Measurements from ENCODE around the gene RALGAPA2.

DNA sequence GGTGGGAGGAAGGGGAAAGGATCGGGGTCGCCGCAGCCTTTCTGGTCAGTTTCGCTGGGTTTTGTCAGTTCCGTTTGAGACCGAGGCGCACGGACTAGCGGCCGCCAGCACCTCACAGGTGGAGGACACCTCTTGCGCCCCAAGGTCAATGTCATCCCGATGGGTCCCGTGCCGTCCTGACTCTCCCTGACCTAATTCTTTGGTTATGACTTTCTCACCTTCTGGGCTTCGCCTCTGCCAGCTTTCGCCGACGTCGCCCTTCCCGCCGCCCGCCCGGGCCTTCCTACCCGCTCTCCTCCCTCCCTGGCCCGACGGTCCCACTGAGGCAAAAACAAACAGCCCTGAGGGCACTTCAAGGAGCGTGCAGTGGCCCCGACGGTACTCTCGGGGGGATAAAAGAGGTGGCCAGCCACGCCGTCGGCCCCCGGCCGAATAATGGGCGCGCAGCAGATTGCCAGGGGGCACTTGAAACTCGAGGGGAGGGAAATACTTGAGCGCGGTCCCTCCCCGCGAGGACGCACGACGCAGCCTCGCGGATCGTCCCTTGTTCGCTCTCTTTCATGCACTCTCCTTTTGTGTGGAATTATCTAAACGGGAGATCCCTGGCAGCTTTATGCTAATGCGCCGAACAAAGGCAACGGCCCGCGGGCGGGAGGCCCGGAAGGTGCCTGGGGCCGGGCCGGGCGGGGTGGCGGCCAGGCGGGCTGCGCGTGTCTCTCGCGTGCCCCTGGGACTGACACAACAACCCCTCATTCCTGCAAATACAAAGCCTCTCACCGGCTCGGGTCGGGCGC, 348.4 kb downstream of the RALGAPA2 start:
- TF ChIP-seq, protein P1, sequence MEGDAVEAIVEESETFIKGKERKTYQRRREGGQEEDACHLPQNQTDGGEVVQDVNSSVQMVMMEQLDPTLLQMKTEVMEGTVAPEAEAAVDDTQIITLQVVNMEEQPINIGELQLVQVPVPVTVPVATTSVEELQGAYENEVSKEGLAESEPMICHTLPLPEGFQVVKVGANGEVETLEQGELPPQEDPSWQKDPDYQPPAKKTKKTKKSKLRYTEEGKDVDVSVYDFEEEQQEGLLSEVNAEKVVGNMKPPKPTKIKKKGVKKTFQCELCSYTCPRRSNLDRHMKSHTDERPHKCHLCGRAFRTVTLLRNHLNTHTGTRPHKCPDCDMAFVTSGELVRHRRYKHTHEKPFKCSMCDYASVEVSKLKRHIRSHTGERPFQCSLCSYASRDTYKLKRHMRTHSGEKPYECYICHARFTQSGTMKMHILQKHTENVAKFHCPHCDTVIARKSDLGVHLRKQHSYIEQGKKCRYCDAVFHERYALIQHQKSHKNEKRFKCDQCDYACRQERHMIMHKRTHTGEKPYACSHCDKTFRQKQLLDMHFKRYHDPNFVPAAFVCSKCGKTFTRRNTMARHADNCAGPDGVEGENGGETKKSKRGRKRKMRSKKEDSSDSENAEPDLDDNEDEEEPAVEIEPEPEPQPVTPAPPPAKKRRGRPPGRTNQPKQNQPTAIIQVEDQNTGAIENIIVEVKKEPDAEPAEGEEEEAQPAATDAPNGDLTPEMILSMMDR (IDR thresholded peaks at IDR 0.05), result no peak
- TF ChIP-seq HMGXB4 (CRISPR knock-in tag; IDR thresholded peaks at IDR 0.05), result no peak
